Activated T-cell treated with anti-CD3 and anti-CD28 coated beads, Interleukin-2, amount 50 U/mL, for 4 hours (primary cell): ENCODE measurements around the gene FILIP1L. TPM values are rescaled to one million over a fixed set of nuclear protein-coding genes. Genes with fewer than 3 reads are reported as not detected.

Experiments
- ATAC-seq, 2 donors: fragments of 200-7000 bp; cut with Tn5 transposase; one replicate each; pipeline ENCODE4 v1.10.0; 2021
- DNase-seq: peaks from one replicate; pipeline ENCODE4 v3.0.0-alpha.2; 2020
- H3K27me3 Mint-ChIP-seq: one replicate; pipeline ENCODE4 v1.8.0; 2021; ENCODE audit warnings: low read depth, mixed read lengths
- H3K36me3 Mint-ChIP-seq: one replicate; pipeline ENCODE4 v1.8.0; 2022; ENCODE audit warnings: mixed read lengths; ENCODE audit not compliant: insufficient read depth
- H3K4me1 Mint-ChIP-seq: one replicate; pipeline ENCODE4 v1.8.0; 2021; ENCODE audit warnings: low read depth, mixed read lengths
- H3K4me3 Mint-ChIP-seq: one replicate; pipeline ENCODE4 v1.8.0; 2021; ENCODE audit warnings: mild to moderate bottlenecking, moderate library complexity, mixed read lengths
- H3K9me3 Mint-ChIP-seq: one replicate; pipeline ENCODE4 v1.8.0; 2021; ENCODE audit warnings: mixed read lengths
- total RNA-seq, 3 donors: library from RNA; stranded (reverse); gene quantifications; one replicate each; pipeline ENCODE4 v1.2.1, GENCODE V29; 2021

FILIP1L gene
- total RNA-seq, 3 donors from 2014 or later: 0.08 to 0.28 TPM; not detected in 1

DNA sequence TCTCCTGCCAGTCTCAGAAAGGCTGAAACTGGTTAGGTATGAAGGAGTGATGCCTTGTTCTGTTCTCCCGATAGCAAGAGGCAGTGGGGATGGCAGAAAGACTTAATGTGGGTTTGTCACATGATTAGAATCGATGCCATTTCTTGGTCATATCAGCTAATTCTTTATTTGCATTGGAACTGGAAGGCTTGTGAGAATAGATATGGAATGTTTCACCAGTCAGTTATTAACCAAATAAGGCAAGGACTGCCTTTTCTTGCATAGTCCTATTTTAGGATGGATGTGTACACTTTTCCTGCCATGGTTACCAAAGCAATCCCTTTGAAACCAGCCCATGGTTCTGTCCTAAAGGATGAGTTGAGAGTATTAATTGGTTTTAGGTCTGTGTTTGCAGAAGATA, 33.7 kb downstream of the FILIP1L start:
- ATAC-seq: no peak
- peaks cover 9% of the 10 kb centered on the region for H3K4me1 Mint-ChIP-seq

DNA sequence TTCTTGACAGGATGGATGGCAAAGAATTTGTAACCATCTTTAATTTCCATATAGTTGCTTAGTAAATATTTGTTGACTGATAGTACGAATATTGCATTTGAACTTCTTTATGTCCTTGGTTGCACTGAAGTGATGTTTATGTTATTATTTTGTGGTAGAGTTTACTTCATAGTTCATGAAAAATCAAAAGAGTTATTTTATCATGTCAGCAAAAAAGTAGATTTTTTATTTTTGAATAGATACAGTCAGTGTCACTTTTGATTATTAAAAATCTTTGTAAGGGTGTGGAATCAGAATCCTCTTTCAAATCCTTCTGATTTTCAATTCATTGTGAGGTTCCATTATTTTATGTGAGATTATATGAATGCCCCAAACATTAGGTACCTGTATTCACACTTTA, 35.0 kb downstream of the FILIP1L start:
- H3K9me3 Mint-ChIP-seq: no peaks in the 10 kb centered on the region
- no peak for DNase-seq
- H3K27me3 Mint-ChIP-seq: no peaks in the 10 kb centered on the region

More for the DNA sequence above, 33.7 kb downstream of the FILIP1L start:
- Mint-ChIP-seq H3K36me3 (peaks cover 10% of the 10 kb centered on the region), H3K4me3 (no peak overlapping the region), H3K9me3 (no peaks in the 10 kb centered on the region), H3K27me3 (no peaks in the 10 kb centered on the region)
- no peak for DNase-seq

DNA sequence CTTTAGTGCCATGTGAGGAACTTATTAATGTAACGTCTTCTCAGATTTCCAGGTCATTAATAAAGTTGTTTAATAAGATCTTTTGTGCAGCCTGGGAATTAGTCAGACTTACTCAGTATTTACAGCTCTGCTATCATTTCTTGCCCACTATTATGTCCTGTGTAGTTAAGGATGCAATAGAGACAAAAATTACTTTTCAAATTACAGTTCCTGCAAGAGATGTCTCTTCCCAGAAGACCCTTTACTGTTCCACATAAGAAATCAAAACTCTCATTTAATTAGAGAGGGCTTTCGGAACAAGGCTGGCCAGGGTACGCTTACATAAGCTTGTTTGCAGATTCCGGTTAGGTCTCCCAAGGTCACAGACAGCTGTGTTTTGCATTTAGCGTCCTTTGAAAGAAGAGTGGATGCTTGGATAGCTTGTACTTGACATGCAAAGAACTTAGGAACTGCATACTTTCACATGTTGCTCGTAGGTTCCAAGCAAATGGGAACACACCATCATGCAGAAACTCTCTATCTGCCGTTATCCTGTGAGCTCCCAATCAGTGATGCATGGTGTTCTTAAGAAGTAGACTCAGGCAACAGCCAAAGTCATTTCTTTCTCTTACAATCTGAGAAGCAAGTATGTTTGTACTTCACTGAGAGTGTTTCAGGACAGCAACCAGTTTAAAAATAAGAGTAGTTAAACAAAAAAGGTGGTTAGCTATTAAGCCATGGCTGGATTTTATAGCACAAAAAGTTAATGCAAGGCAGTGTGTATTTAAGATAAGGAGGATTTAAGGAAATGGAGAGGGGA, 37.4 kb downstream of the FILIP1L start:
- Mint-ChIP-seq H3K36me3 (peaks cover 6% of the 10 kb centered on the region), H3K27me3 (no peaks in the 10 kb centered on the region), H3K4me3 (no peak overlapping the region), H3K4me1 (peaks cover 38% of the 10 kb centered on the region), H3K9me3 (no peaks in the 10 kb centered on the region)
- ATAC-seq (no peak), DNase-seq (no peak)

More for the DNA sequence above, 35.0 kb downstream of the FILIP1L start:
- H3K36me3 Mint-ChIP-seq: peaks cover 10% of the 10 kb centered on the region
- H3K4me3 Mint-ChIP-seq: no peak overlapping the region
- peaks cover 14% of the 10 kb centered on the region for H3K4me1 Mint-ChIP-seq
- no peak for ATAC-seq

DNA sequence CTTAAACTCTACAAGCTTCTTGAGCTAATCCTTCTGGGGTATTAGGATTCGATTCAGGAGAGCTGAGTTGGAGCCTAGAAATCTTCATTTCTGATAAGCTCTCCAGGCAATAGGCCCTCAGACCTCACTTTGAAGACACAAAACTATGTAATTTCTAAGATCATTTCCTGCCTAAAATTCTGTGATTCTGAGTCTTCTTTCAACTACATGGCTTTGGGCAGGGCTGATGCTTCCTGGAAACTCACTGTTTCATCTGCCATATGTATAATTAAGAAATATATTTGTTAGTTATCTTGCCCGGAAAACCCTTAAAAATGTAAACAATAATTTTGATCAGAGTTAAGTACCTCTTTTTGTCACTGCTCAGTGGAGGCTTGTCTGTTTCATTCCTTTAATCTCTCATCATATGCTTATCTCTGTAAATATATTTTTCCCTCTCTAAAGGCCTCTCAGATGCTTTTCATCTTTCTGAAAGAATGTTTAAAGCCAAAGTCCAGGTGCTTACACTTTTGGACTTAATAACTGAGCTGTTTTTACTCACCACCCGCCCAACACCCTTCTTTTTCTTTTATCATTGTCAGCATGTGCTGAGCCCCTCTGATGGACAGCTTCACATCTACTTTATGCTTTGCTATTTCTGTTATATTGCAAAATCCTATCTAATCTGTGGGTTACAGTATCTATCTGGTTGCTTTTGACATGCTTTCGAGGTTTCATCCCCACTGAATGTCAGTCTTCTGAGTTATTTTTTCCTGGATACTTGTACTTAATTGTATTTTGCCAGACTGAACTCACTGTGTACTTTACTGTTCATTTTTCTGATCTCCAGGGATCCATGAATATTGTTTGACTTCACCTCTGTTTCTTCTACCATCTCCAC, 38.2 kb downstream of the FILIP1L start:
- no peak for DNase-seq

DNA sequence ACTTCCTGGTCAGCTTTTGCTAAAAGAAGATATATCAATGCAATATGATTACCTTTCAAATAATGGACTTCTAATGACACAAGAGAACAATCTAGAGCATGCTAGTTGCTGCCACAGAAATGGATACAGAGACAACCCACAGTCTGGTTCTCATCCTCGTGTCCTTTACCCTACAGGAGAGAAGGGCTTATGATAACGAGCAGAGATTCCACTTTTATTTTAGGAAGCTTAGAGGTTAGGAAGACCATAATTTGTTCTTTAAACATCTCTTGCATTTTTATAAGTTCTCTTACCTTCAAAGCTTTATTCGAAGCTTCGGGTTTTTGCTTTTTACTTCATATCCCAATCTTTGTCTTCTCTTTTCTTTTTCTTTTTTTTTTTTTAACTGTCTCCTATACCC, 39.1 kb downstream of the FILIP1L start:
- H3K4me1 Mint-ChIP-seq: peaks cover 44% of the 10 kb centered on the region
- ATAC-seq (no peak), DNase-seq (no peak)
- H3K27me3 Mint-ChIP-seq: no peaks in the 10 kb centered on the region
- peaks cover 6% of the 10 kb centered on the region for H3K36me3 Mint-ChIP-seq
- no peaks in the 10 kb centered on the region for H3K9me3 Mint-ChIP-seq
- no peak overlapping the region for H3K4me3 Mint-ChIP-seq

More for the DNA sequence above, 38.2 kb downstream of the FILIP1L start:
- H3K4me1 Mint-ChIP-seq: peaks cover 44% of the 10 kb centered on the region
- no peak for ATAC-seq
- H3K27me3 Mint-ChIP-seq: no peaks in the 10 kb centered on the region
- H3K9me3 Mint-ChIP-seq: no peaks in the 10 kb centered on the region
- H3K4me3 Mint-ChIP-seq: no peak overlapping the region
- peaks cover 6% of the 10 kb centered on the region for H3K36me3 Mint-ChIP-seq

DNA sequence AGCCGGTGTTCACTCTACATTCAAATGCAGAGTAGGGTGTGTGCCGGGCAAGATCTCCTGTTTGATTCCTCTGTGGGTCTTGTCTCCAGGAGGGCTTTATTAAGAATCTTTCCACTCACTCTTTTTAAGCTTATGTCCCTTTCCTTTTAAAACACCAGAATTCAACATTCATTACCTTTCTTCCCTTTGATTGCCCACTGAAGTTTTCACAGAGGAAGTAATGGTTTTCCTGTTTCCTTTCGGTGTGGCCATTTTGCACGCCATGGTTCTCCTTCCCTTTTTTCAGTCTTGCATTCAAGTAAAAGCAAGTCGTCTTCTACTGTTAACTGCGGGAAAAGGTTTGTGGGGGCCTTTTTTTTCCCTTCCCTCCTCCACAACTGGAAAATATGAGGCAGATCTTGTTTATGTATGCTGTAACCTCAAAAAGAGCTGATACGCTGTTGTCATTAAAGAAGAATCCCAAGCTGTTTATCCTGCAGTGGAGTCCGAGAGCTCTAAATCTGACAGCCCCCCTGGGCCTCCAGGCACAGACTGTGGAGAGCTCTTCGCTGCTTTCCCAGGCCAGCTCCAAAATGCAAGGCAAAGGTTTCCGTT, 40.5 kb downstream of the FILIP1L start:
- peak overlapping the region; percentile 37 for H3K4me3 Mint-ChIP-seq
- peaks cover 6% of the 10 kb centered on the region for H3K36me3 Mint-ChIP-seq
- H3K9me3 Mint-ChIP-seq: no peaks in the 10 kb centered on the region
- no peak for DNase-seq
- H3K4me1 Mint-ChIP-seq: peaks cover 51% of the 10 kb centered on the region
- H3K27me3 Mint-ChIP-seq: no peaks in the 10 kb centered on the region
- peak in 1 of 2 donors; percentile 18 for ATAC-seq

DNA sequence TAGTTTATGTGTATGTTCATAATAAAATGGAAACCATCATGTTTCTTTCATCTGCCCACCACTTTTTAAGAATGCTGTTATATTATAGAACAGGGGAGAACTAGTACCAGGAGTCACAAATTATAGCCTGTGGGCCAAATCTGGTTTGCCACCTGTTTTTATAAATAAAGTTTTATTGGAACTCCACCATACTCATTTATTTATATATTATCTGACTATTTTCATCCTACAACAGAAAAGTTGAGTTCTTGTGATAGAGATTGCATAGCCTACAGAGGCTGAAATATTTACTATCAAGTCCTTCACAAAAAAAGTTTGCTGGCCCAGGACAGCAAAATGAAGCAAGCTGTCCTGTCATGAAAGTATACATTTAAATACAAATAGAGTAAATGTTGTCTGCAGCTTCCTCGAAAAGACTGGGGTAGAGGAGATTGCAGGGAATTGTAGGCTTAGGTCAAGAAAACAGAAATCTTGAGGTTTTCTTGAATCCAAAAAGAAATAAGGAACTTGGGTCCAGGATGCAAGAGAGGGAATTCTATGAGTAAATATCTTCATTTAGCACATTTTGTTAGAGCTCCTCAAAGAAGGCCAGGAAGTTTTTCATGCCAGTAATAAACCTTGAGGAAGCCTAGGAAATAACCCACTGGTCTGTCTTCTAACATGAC, 41.1 kb downstream of the FILIP1L start:
- Mint-ChIP-seq H3K4me3 (peak overlapping the region; percentile 37), H3K4me1 (peaks cover 52% of the 10 kb centered on the region), H3K27me3 (no peaks in the 10 kb centered on the region), H3K36me3 (peaks cover 6% of the 10 kb centered on the region), H3K9me3 (no peaks in the 10 kb centered on the region)
- no peak for ATAC-seq
- no peak for DNase-seq

DNA sequence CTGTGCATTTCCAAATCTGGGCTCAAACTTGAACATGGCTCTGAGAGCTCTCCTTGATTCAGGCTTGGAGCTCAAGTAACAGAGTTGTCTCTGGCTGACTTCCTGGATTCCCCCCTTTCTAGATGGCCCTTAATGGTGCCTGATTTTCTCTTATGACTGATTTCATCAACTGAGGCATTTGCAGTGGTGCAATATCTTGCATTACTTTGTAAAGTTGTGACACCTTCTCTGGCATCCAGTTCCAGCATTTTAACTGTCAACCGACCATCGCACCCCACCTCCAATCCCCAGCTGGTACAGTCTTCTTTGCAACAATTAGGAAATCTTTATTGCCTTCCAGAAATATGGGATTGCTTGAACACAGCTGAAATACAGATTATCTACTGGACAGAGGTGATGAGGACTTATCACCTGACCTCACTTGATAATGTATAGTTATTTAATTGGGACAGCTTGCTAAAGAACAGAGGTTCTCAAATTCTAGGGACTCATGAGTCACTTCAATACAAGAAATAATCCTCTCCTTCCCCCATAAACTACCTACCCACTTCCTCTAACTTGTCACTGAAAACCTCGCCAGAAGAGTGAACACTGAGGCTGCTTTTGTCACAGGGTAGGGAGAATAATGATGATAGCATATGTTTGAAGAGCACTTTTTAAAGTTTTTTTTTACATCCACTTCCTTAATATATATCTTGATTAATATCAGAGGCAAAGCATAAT, 41.8 kb downstream of the FILIP1L start:
- Mint-ChIP-seq H3K9me3 (no peaks in the 10 kb centered on the region), H3K27me3 (no peaks in the 10 kb centered on the region), H3K4me3 (no peak overlapping the region), H3K36me3 (peaks cover 6% of the 10 kb centered on the region), H3K4me1 (peaks cover 52% of the 10 kb centered on the region)
- DNase-seq: no peak
- ATAC-seq: peak; percentile 56 to 63

DNA sequence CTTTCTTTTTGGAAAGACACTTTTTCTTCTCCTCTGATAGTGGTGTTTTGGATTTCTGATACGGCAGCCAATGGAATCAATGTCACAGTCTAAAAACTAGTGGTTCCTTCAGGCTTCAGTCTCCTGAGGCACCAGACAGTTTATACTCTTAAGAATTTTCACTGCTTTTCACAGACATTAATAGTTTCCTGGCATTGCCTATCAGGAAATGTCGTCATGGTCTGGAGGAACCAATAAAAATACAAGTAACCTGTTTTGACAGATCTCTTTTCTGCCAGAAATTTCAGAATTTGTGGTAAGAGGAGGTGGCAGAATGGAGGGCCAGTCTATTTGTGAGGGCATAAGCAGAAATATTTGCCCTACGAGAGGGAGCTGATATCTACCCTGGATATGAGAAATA, 44.8 kb downstream of the FILIP1L start:
- Mint-ChIP-seq H3K36me3 (no peaks in the 10 kb centered on the region), H3K4me1 (peaks cover 38% of the 10 kb centered on the region), H3K9me3 (no peaks in the 10 kb centered on the region), H3K4me3 (no peak overlapping the region), H3K27me3 (no peaks in the 10 kb centered on the region)
- DNase-seq: no peak
- no peak for ATAC-seq

DNA sequence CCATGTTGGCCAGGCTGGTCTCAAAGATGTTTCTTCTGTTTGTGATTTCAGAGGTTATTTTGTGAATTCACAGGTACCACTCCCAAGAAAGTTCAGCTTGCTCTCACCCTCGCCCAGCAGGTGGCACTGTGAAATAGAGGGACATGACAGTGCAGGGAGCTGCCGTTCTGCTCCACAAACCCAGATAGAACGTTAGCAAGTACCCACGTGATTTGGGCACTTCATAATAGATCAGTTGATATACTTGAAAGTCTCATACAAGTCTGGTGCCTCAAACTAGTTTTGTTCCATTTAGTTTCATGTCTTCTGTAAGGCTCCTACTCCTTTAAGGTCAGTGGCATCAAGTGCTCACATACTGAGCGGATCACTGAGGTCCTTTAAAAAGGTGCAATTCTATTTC, 45.5 kb downstream of the FILIP1L start:
- H3K4me1 Mint-ChIP-seq: peaks cover 33% of the 10 kb centered on the region
- ATAC-seq (peak; percentile 81 to 89), DNase-seq (peak; percentile 69)
- H3K27me3 Mint-ChIP-seq: no peaks in the 10 kb centered on the region
- H3K9me3 Mint-ChIP-seq: no peaks in the 10 kb centered on the region
- no peaks in the 10 kb centered on the region for H3K36me3 Mint-ChIP-seq
- H3K4me3 Mint-ChIP-seq: no peak overlapping the region

DNA sequence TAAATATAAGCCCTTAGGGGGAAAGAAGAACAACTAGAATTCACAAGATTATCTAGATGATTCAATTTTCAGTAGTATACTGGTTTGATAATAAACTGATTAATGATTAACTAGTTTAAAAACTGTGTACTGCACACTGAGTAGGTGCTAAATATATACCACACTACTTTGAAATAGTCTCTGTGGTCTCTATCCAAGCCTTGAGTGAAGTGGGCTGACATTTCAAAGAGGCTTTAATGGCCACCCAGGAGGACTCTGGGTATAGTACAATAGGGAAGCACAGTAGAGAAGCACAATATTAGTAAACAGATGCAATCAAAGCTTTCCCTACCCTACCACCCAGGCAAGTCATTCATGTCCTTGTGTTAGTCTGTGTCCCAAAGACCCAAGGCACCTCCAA, 46.7 kb downstream of the FILIP1L start:
- no peak for ATAC-seq
- H3K9me3 Mint-ChIP-seq: no peaks in the 10 kb centered on the region
- peaks cover 21% of the 10 kb centered on the region for H3K4me1 Mint-ChIP-seq
- no peak for DNase-seq
- H3K4me3 Mint-ChIP-seq: no peak overlapping the region
- H3K27me3 Mint-ChIP-seq: no peaks in the 10 kb centered on the region
- H3K36me3 Mint-ChIP-seq: no peaks in the 10 kb centered on the region

DNA sequence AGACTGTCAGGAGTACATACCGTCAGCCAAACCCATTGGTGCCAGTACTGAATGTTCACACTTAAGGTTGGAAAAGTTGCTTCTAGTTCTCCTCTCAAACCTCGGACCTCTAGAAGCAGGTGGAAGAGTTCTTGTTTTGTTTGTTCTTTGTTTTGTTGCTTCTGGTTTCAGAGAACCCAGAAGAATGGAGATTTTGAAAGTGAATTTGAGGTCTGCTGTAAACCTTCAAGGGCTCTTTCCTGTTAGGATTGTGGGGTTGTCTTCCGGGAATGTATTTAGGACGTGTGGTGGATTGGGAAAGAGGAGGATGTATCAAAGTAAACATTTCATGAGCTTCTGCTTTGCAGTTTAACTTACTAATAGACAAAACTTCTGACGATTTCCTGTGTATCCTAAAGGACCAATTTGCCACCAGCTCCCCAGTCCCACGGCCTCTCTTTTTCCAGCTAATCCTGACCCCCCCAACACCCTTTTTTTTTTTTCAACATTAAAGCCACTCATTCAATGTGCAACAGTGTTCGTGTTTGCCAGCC, 50.3 kb downstream of the FILIP1L start:
- H3K36me3 Mint-ChIP-seq: peaks cover 3% of the 10 kb centered on the region
- peaks cover 12% of the 10 kb centered on the region for H3K4me1 Mint-ChIP-seq
- DNase-seq: no peak
- no peaks in the 10 kb centered on the region for H3K27me3 Mint-ChIP-seq
- H3K4me3 Mint-ChIP-seq: no peak overlapping the region
- no peaks in the 10 kb centered on the region for H3K9me3 Mint-ChIP-seq
- ATAC-seq: no peak

DNA sequence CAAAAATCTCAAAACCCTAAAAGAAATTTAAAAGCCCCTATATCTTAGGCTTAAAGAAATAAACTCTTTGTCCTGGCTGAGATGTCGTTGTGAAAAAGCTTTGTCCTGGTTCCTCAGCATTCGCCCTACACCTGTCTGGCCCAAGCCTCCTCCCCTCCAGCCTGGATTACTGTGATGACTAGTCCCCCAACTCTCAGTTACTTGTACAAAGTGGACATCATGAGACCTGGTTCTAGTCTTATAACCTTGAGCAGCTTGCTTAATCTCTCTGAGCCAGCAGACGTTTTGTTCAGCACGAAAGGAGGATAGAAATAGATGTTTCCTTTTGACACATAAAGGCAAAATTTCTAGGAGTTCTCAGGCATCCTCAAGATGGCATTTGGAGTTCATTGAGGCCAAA, 51.6 kb downstream of the FILIP1L start:
- no peak for DNase-seq
- Mint-ChIP-seq H3K4me3 (no peak overlapping the region), H3K4me1 (peaks cover 9% of the 10 kb centered on the region), H3K9me3 (no peaks in the 10 kb centered on the region), H3K27me3 (no peaks in the 10 kb centered on the region), H3K36me3 (peaks cover 3% of the 10 kb centered on the region)
- ATAC-seq: no peak
